WI38 (cell line): ENCODE measurements around the gene HACD1.

Experiments
- H3K4me3 ChIP-seq: 2 replicates; pipeline ENCODE4 v1.5.1; 2011; ENCODE audit warnings: low read depth, mild to moderate bottlenecking, control low read depth, low read length
- TF ChIP-seq, protein P1 (sequence below): IDR thresholded peaks from 2 replicates; pipeline ENCODE4 v1.5.1; 2012; ENCODE audit warnings: low read depth, mild to moderate bottlenecking, control low read depth, low read length

The HACD1 gene

DNA sequence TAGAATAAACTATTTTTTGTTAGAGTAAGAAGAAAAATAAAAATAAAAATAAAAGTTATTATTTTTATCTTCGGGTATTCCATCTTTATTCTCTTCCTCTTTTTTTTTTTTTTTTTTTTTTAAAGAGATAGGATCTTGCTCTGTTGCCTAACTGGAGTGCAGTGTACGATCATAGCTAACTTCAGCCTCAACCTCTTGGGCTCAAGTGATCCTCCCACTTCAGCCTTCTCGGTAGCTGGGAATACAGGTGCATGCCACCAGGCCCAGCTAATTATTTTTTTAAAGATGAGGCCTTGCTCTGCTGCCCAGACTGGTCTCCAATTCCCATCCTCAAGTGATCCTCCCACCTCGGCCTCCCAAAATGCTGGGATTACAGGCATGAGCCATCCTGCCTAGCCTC lies 42.2 kb upstream of the HACD1 start:
- TF ChIP-seq, protein P1, sequence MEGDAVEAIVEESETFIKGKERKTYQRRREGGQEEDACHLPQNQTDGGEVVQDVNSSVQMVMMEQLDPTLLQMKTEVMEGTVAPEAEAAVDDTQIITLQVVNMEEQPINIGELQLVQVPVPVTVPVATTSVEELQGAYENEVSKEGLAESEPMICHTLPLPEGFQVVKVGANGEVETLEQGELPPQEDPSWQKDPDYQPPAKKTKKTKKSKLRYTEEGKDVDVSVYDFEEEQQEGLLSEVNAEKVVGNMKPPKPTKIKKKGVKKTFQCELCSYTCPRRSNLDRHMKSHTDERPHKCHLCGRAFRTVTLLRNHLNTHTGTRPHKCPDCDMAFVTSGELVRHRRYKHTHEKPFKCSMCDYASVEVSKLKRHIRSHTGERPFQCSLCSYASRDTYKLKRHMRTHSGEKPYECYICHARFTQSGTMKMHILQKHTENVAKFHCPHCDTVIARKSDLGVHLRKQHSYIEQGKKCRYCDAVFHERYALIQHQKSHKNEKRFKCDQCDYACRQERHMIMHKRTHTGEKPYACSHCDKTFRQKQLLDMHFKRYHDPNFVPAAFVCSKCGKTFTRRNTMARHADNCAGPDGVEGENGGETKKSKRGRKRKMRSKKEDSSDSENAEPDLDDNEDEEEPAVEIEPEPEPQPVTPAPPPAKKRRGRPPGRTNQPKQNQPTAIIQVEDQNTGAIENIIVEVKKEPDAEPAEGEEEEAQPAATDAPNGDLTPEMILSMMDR: no peak
- H3K4me3 ChIP-seq: no peak overlapping the region

DNA sequence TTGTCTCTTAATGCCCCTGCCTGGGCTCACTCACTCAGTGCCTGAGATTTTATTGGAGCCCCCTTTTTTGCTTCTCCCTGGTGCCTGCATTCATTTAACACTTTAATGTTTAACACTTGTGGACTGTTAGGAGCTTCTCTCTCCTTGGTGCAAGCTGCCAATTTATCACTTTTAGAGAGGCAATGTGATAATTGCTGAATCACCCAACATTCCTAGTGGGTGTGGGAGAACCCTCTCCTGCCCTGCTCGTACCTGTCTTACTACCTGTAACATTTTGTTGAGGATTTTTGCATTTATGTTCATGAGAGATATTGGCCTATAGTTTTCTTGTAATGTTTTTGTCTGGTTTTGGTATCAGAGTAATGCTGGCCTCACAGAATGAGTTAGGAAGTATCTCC lies 39.9 kb upstream of the HACD1 start:
- TF ChIP-seq, protein P1: no peak
- H3K4me3 ChIP-seq: no peak overlapping the region

DNA sequence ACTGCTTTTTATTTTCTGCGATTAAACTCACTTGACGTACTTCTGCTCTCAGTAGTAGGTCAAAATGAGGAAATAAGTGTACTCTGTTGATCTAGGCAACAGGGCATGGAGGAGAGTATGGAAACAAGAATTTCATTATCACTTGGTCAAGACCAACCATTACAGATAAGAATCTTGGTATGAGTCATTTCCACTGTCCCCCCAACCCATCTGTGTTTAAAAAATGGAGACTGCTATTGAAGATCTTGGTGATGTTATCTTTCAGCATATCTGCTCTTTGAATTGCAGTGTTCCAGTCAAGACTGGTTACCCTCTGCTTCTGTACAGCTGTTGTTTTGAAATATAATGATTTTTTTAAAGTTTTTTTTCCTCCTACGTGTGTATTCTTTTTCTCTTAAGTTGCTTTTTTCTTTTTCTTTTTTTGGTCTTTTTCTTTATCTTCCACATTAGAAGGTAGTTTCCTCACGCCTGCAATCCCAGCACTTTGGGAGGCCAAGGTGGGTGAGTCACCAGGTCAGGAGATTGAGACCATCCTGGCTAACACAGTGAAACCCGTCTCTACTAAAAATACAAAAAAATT lies 38.5 kb upstream of the HACD1 start:
- TF ChIP-seq, protein P1: no peak
- no peak overlapping the region for H3K4me3 ChIP-seq

DNA sequence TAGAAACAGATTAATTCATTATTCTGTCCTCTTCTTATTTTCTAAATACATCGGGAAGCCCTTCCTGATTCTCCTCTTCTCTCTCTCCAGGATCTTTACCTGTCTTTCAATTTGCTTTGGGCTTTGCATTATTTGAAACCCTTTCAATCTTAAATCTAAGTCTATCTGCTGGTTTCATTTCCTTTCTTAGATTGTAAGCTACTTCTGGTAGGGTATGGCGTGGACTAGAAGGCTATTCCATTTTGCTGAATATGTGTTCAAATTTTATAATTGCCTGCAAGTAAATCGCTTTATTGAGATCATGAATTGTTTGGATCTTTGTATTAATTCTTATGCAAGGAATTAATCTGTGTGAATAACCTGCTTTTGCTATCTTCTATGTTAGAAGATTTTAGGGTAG lies 37.8 kb upstream of the HACD1 start:
- H3K4me3 ChIP-seq: no peak overlapping the region
- TF ChIP-seq, protein P1: no peak

DNA sequence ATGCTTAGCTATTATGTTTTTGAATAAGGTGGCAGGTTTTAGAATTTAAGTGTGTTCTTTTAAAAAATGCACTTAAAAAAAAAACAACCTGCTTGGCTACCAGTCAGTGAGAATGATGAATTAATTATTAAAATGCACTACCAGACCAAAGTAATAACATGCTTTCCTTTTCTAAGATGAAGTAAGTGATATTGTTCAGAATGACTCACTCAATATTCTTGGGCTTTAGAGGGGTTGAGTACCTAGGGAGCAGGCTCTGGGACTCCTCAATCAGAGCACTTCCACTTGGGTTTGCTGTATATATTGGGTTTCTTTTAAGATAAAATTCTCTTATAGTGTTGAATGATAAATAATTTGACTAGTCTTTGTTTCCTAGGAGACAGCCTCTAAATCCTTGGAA lies 35.4 kb upstream of the HACD1 start:
- no peak overlapping the region for H3K4me3 ChIP-seq
- TF ChIP-seq, protein P1: no peak

DNA sequence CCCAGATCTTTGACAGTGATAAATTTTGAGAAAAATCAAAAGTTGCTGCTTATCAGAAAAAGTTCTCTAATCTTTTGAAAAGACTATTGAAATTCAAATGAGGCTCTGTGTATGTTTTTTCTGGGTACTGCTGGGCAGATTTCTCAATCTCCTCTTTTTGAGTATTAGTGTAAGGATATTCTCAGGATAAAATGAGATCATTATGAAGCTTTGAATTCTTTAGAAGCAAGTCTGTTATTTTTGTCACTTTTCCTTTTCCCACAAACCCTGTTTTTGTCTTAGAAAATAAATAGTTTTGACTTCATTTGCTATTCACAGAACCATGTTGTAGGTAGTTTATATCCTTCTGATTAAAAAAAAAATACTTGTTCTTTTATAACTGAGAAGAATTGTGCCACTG lies 34.7 kb upstream of the HACD1 start:
- TF ChIP-seq, protein P1: no peak
- no peak overlapping the region for H3K4me3 ChIP-seq

DNA sequence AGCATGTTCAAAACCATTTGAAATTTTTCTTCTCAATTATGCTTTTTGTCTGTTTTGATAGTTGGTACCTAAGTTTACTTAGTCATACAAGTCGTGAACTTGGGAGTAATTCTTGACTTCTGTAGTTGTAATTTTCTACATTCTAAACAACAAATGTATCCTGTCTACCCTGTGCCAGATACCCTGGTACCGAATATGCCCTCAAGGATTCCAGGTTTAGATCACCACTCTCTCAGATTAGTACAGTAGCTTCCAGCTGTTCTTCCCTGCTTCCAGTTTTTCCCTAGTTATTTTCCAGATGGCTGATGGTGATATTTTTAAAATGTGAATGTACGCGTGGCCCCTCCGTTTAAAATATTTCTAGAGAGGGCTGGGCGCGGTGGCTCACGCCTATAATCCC lies 33.2 kb upstream of the HACD1 start:
- H3K4me3 ChIP-seq: no peak overlapping the region
- TF ChIP-seq, protein P1: no peak
